Neuron (in vitro differentiated cells): ENCODE results near the gene GNPTG.

Experiments used
- H2AFZ ChIP-seq: one replicate; pipeline ENCODE4 v1.6.1; 2013; ENCODE audit warnings: low read depth, mild to moderate bottlenecking, inconsistent platforms, low read length, moderate library complexity
- H3K27me3 ChIP-seq: one replicate; pipeline ENCODE4 v1.6.1; 2013; ENCODE audit warnings: low read length; ENCODE audit not compliant: insufficient read depth
- H3K36me3 ChIP-seq: one replicate; pipeline ENCODE4 v1.6.1; 2013; ENCODE audit warnings: low read length; ENCODE audit not compliant: insufficient read depth
- H3K4me1 ChIP-seq: one replicate; pipeline ENCODE4 v1.6.1; 2013; ENCODE audit warnings: low read length; ENCODE audit not compliant: insufficient read depth
- H3K4me3 ChIP-seq: 2 replicates; pipeline ENCODE4 v1.5.1; 2013; ENCODE audit warnings: mild to moderate bottlenecking, low read length, moderate library complexity
- H3K9me3 ChIP-seq: one replicate; pipeline ENCODE4 v1.6.1; 2013; ENCODE audit warnings: low read length

Gene GNPTG

GRCh38 chr16:1350691-1351090, 1.0 kb upstream of the GNPTG start:
- Histone ChIP-seq H2AFZ (no peak overlapping the region), H3K4me3 (peak overlapping the region; percentile 81), H3K36me3 (peaks cover 27% of the 10 kb centered on the region), H3K9me3 (no peaks in the 10 kb centered on the region), H3K27me3 (no peaks in the 10 kb centered on the region), H3K4me1 (peaks cover 18% of the 10 kb centered on the region)

GRCh38 chr16:1351215-1351581, 533 bp upstream of the GNPTG start:
- Histone ChIP-seq H3K27me3 (no peaks in the 10 kb centered on the region), H3K4me3 (peak overlapping the region; percentile 81), H3K4me1 (peaks cover 18% of the 10 kb centered on the region), H3K9me3 (no peaks in the 10 kb centered on the region), H3K36me3 (peaks cover 27% of the 10 kb centered on the region), H2AFZ (peak overlapping the region; percentile 13)

GRCh38 chr16:1354815-1355540, 3.2 kb downstream of the GNPTG start:
- no peaks in the 10 kb centered on the region for H3K27me3 ChIP-seq
- H3K36me3 ChIP-seq = peaks cover 9% of the 10 kb centered on the region
- H3K4me3 ChIP-seq = no peak overlapping the region
- no peaks in the 10 kb centered on the region for H3K9me3 ChIP-seq
- H3K4me1 ChIP-seq = peaks cover 18% of the 10 kb centered on the region
- no peak overlapping the region for H2AFZ ChIP-seq

- Histone ChIP-seq H3K27me3 (no peaks in the 10 kb centered on the region), H3K36me3 (peaks cover 7% of the 10 kb centered on the region), H3K4me1 (peaks cover 14% of the 10 kb centered on the region), H3K9me3 (no peaks in the 10 kb centered on the region), H3K4me3 (no peak overlapping the region), H2AFZ (no peak overlapping the region)
Measured at GRCh38 chr16:1355591-1355990, 3.9 kb downstream of the GNPTG start.

DNA sequence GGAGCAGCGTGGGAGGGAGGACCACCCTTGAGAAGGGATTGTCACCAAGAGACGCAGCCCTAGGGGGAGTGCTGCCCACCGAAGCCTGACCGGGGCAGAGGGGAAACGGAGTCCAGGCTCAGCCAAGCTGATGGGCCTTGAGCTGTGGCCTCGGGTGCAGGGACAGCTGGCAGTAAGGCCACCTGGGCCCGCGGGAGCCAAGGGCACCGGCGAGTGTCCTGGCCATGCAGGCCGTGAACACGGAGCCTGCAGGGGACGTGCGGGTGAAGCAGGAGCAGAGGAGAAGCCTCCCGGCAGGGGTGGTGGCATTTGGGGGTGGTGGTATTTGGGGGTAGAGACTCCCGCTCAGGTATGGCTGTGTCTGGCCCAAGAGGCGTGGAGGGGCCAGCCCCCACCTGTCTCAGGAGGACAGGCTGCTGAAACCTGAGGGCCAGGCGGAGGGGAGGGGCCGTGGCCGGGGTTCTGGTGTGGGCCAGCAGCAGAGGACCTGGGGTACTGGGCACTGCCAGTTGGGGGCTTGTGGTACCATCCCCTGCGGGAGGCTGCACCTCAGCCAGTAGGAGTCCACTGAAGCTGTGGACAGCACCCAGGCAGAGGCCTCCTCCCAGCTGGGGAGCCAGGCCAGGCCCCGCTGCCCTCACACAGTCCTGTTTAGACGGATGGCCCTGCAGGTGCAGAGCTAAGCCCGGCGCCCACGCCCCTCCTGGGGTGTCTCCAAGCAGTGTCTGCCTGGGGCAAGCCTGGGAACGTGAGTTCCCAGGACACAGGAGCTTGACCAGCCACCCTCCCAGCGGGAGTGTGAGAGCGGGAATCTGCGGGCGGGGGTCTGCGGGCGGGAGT, 4.5 kb downstream of the GNPTG start:
- no peaks in the 10 kb centered on the region for H3K27me3 ChIP-seq

GRCh38 chr16:1357906-1358566, 6.3 kb downstream of the GNPTG start:
- no peak overlapping the region for H3K4me3 ChIP-seq
- H3K36me3 ChIP-seq = peaks cover 22% of the 10 kb centered on the region
- H2AFZ ChIP-seq = no peak overlapping the region
- H3K27me3 ChIP-seq = no peaks in the 10 kb centered on the region
- H3K4me1 ChIP-seq = peaks cover 2% of the 10 kb centered on the region
- H3K9me3 ChIP-seq = no peaks in the 10 kb centered on the region

More for the DNA sequence above, 4.5 kb downstream of the GNPTG start:
- H3K9me3 ChIP-seq = no peaks in the 10 kb centered on the region
- no peak overlapping the region for H3K4me3 ChIP-seq
- no peak overlapping the region for H2AFZ ChIP-seq
- peaks cover 11% of the 10 kb centered on the region for H3K36me3 ChIP-seq
- peaks cover 8% of the 10 kb centered on the region for H3K4me1 ChIP-seq

DNA sequence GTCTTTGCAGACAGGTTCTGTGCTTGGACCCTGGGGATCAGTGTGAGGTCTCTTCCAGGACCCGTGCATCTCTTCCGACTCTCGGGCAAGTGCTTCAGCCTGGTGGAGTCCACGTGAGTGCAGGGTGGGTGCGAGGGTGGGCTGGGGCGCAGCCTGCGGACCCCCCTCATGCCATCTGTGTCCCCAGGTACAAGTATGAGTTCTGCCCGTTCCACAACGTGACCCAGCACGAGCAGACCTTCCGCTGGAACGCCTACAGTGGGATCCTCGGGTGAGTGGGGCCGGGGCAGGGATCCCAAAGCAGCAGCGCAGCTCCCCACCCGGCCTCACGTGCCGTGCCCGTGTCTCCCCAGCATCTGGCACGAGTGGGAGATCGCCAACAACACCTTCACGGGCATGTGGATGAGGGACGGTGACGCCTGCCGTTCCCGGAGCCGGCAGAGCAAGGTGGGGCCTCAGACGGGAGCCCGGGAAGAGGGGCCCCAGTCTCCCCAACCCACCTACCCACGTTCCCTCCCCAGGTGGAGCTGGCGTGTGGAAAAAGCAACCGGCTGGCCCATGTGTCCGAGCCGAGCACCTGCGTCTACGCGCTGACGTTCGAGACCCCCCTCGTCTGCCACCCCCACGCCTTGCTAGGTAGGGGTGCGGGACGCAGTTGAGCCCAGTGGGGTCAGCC, 10.1 kb downstream of the GNPTG start:
- Histone ChIP-seq H3K9me3 (no peaks in the 10 kb centered on the region), H3K36me3 (peaks cover 42% of the 10 kb centered on the region), H2AFZ (no peak overlapping the region), H3K27me3 (no peaks in the 10 kb centered on the region), H3K4me1 (no peaks in the 10 kb centered on the region), H3K4me3 (no peak overlapping the region)

GRCh38 chr16:1362807-1363206, 11.1 kb downstream of the GNPTG start:
- no peaks in the 10 kb centered on the region for H3K9me3 ChIP-seq
- no peaks in the 10 kb centered on the region for H3K27me3 ChIP-seq
- H3K4me3 ChIP-seq = no peak overlapping the region
- no peaks in the 10 kb centered on the region for H3K4me1 ChIP-seq
- H2AFZ ChIP-seq = no peak overlapping the region
- peaks cover 48% of the 10 kb centered on the region for H3K36me3 ChIP-seq

DNA sequence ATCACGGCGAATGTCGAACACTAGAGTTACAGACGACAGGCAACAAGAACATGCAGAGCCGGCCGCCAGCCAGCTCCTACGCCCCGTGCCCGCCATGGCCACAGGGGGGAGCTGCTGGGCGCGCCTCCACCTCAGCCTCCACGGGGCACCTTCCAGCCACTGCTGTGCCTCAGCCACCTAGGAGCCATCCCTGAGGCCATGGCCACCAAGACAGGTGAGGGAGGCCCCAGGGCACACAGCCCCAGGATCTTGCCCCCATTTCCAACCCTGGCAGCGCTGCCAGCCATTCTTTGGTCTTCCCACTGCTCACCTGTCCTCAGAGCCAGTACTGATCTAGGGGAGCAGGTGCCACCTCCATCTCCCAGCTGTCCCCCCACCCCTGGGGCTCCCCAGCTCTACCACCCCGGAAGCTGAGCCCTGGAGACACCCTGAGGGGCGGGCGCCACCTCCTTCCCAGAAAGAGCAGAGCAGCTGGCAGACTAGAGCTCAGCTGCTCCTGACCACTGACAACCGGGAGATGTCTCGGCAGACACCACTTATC, 11.8 kb downstream of the GNPTG start:
- H3K9me3 ChIP-seq = no peaks in the 10 kb centered on the region
- H2AFZ ChIP-seq = no peak overlapping the region
- no peaks in the 10 kb centered on the region for H3K4me1 ChIP-seq
- peaks cover 48% of the 10 kb centered on the region for H3K36me3 ChIP-seq
- no peaks in the 10 kb centered on the region for H3K27me3 ChIP-seq
- H3K4me3 ChIP-seq = no peak overlapping the region

GRCh38 chr16:1364510-1364909, 12.8 kb downstream of the GNPTG start:
- no peaks in the 10 kb centered on the region for H3K9me3 ChIP-seq
- H3K27me3 ChIP-seq = no peaks in the 10 kb centered on the region
- H3K4me1 ChIP-seq = no peaks in the 10 kb centered on the region
- no peak overlapping the region for H3K4me3 ChIP-seq
- no peak overlapping the region for H2AFZ ChIP-seq
- H3K36me3 ChIP-seq = peaks cover 48% of the 10 kb centered on the region

GRCh38 chr16:1366060-1366711, 14.5 kb downstream of the GNPTG start:
- H3K9me3 ChIP-seq = no peaks in the 10 kb centered on the region
- no peak overlapping the region for H3K4me3 ChIP-seq
- H3K36me3 ChIP-seq = peaks cover 44% of the 10 kb centered on the region
- H3K4me1 ChIP-seq = no peaks in the 10 kb centered on the region
- no peak overlapping the region for H2AFZ ChIP-seq
- no peaks in the 10 kb centered on the region for H3K27me3 ChIP-seq

DNA sequence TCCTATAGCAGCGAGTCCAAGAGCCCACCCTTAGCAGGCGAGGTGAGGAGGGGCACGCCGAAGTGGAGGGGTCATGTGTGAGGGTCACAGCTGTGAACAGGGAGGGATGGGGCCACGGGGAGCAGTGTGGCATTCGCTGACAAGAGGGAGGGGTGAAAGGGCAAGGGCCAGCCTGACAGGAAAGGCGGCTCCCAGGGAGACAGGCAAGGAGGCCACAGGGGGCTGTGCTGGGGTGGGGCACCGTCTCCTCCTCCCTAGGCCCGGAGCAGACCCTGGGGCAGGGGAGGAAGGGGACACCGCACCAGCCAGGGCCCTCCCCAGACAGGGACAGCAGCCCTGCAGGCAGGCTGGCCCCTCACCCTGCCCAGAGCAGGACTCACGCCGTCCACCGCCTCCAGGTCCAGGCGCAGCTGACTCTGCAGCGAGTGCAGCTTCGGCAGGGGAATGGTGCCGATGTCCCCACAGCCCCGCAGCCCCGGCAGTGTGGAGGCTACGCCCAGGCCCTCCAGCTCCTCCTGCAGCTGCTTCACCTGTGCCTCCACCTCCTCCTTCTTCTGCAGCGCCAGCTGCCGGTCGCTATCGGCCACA, 15.1 kb downstream of the GNPTG start:
- Histone ChIP-seq H3K36me3 (peaks cover 46% of the 10 kb centered on the region), H3K4me3 (no peak overlapping the region), H3K27me3 (no peaks in the 10 kb centered on the region), H3K4me1 (no peaks in the 10 kb centered on the region), H2AFZ (no peak overlapping the region), H3K9me3 (no peaks in the 10 kb centered on the region)
